ENCODE data around the gene PUS1.

PUS1 gene

DNA sequence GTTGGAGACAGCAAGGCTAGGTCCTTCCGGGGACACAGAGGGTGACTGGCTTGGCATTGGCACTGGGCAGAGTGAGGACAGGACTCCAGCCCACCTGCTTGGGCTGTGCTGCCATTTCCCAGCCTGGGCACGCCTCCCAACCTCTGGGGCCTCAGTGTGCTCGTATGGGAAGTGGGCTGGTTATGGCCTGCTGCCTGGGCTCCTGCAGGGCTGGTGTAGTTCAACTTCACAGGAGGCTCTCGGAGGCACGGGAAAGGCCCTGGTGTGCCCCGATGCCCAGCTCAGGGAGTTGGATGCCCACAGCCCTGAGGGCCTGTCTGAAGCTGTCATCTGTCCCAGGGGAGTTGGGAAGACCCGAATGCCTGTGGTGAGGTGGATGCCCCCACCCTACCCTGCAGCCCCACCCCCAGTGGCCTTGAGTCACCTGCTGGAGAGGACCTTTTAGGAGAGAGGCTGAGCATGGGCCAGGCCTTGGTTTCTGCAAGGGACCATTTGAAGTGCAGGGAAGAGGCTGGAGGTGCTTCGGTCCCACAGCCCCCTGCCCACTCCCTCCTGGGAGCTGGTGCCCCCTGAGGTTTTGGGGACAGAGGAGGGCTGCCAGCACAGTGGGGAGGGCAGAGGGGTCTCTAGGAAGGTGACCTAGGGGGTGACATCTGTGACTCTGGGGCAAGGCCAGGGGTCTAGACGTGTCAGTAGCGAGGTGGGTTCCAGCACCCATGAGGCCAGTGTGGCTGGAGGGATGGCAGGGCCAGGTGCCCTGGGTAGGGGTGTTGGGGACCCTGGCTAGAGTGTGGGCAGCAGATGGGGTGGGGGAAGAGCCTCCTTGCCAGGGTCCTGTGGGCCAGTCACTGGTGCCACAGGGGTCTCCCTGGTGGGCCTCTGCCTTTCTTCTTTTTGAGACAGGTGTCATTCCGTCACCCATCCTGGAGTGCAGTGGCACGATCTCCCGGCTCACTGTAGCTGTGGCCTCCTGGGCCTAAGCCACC lies 25.5 kb upstream of the PUS1 start:
- DNase-seq: no peak

DNA sequence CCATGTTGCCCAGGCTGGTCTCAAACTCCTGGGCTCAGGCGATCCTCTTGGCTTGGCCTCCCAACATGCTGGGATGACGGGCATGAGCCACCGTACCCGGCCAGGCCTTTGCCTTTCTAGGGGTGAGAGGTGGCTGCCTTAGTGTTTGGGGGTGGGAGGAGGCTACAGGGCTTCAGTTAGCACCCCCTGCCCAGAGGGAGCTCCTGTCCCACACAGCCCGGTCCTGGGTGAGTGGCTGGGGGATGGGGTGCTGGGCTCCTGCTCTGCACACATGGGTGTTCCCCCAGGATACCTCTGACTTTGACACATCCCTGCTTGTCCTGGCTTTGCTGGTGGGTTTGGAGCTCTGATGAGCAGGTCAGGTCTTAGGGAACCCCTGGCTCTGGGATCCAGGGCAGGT lies 24.7 kb upstream of the PUS1 start:
- DNase-seq: no peak

DNA sequence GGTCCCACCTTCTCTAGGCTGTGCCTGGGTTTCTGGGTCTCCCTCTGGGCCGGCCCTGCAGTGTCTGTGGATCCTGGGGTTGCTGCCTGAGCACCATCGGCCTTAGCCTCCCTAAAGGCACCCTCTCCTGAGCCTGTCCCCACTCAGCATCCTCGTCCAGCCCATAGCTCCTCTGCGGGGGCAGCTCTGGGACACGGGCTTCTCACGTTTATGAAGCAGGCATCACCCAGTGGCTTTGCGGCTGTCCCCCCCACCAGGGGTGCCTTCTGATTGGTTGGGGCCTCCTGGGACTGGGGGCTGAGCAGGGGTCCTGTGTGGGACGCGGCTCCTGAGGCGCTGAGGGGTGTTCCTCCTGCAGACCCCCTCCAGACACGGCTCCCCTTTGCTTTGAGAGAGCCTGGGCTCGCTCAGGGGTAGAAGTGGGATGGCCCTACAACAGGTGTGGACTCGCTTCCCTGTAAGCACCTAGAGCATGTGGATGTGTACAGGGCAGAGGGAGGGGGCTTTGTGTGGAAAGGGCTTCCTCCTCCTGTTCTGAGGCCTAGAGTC lies 23.9 kb upstream of the PUS1 start:
- DNase-seq: no peak

DNA sequence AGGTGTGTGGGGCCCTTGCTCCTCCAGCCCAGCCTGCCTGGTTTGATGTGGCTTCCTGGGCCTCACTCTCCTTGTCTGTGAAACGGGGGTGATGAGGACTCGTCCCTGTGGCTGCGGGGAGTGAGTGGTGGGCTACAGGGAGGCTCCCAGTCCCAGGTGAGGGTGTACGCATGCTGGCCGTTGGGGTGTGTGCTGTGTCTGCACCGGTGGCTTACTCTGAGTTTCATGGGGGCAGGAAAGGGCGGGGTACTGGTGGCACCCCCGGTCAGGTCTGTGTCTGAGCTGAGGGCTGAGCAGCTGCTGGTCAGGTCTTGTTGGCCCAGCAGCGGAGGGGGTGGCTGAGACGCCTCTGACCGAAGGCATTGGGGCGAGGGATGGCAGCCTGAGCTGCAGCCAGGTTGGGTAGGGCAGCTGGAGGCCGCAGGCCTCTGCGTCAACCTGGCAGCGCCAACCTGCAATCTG lies 23.4 kb upstream of the PUS1 start:
- DNase-seq: no peak

DNA sequence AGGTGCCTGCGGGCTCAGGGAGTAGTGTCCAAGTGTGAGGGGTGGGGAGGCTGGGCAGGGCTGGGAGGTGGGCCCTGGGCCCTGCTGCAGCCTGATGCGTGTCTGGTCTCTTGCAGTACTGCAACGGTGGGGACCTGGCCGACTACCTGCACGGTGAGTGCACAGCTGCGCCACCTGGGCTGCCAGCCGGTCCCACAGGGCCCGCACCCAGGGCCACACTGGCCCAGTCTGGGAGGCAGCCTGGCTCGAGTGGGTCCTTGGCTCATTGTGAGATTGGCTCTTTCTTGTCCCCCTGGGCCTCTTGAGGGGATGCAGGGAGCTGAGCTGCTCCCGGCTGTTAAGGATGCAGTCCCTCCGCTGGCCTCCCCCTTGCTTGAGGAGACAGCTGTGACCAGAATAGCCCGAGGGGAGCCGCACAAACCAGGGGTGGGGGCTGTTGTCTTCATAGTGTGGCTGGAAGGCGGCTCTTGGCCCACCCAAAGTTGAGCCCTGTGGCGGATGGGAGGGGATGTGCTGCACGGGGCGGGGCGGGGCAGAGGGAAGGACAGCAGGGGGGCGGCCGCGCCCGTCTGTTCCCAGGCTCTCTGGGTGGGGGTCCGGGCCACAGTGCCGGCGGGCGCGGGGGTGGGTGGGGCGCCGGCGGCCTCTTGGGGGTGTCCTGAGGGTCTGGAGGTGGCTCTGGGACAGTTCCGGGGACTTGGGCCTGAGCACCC lies 21.5 kb upstream of the PUS1 start:
- no peak for DNase-seq

DNA sequence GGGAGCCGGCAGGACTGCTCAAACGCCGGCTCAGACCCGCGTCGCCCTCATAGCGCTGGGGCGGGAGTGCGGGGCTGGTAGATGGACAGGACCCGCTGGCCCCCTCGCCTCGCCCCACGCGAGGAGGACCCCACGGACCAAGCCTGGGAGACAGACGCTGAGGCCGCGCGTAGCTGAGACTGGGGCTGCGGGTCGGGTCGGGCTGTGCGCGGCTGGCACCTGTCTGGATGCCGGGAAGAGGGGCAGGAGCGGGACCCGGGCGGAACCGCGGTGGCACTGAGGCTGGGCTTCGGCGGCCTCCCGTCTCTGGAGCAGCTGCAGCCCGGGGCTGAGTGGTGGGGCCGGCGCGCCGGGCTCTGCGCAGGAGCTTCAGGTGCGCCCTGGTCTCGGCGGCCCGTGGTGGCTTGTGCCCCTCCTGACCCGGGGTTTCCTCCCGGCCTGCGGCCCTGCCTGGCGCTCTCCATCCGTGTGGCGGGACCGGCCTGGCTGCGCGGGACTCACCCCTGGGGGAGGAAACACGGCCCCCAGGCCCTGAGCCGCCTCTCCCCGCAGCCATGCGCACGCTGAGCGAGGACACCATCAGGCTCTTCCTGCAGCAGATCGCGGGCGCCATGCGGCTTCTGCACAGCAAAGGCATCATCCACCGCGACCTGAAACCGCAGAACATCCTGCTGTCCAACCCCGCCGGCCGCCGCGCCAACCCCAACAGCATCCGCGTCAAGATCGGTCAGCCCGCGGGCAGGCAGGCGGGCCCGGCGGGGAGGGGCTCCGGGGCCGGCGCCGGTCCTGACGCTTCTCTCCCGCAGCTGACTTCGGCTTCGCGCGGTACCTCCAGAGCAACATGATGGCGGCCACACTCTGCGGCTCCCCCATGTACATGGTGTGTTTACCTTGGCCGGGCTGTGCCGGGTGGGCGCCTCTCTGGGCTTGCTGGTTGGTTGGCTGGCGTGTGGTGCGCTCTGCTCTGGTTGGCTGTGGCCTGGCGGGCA lies 20.7 kb upstream of the PUS1 start:
- DNase-seq: no peak

DNA sequence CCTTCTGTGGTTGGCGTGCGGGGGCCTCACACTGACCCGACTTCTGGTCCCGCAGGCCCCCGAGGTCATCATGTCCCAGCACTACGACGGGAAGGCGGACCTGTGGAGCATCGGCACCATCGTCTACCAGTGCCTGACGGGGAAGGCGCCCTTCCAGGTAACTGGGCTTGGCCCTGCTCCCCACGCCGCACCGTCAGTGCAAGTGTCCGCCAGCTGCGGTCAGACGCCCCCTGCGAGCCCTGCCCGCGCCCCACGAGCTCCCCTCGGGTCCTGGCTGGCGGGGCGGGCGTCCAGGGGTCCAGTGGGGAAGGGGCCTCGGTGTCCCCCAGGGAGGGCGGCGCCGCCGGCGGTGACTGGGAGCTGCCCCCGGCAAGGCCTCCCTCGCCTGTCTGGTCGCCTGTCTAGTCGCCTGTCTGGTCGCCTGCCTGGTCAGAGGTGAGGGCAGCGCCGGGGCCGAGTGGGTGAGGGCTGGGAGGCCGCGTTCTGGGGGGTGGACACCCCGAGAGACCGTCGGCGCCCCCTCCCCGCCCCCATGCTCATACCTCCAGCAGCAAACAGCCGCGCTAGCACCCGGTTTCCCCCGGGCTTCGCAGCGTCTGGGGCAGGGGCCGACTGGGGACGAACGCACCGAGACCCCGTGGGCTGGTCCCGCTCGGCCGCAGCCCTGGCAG lies 19.9 kb upstream of the PUS1 start:
- DNase-seq: no peak

DNA sequence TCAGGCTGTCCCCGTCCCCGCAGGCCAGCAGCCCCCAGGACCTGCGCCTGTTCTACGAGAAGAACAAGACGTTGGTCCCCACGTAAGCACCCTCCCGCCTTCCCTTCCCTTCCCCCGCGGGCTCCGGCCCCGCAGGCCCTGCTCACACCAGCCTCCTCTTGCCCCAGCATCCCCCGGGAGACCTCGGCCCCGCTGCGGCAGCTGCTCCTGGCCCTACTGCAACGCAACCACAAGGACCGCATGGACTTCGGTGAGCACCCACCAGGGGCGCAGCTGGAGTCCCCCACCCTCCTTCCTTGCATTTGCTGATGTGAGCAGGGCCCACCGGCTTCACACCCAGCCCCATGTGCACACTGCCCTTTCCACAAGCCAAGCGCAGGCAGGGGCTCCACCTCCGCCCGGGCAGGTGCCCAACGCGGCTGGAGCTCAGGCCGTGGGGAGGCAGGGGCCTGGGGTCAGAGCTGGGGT lies 19.3 kb upstream of the PUS1 start:
- no peak for DNase-seq

DNA sequence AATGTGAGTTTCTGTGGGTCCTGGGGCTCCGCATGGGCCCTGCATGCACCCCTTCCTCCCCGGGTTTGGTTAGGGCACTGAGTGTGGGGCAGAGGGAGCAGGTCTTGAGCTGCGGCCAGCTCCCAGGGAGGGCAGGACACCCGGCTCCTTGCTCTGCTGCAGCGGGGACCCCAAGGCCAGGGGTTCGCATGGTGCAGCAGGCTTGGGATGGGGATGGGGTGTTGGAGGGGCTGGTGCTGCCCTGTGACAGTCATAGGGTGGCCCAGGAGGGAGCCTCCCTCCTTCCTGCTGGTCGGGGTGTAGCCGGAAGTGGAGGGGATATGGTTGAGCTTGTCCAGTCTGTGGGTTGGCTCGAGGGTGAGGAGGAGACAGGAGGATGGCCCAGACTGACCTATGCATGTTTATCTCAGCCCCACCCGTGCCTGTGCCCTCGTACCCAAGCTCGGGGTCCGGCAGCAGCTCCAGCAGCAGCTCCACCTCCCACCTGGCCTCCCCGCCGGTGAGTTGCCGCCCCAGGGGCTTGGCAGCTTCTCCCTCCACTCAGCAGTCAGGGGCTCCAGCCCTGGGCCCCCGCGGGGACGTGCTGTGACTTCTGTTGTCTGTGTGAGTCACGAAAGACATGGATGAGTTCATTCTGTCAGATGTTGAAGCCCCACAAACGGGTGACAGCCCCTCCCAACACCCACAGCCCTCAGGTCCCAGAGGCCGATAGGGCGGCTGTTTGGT lies 18.6 kb upstream of the PUS1 start:
- DNase-seq: no peak

DNA sequence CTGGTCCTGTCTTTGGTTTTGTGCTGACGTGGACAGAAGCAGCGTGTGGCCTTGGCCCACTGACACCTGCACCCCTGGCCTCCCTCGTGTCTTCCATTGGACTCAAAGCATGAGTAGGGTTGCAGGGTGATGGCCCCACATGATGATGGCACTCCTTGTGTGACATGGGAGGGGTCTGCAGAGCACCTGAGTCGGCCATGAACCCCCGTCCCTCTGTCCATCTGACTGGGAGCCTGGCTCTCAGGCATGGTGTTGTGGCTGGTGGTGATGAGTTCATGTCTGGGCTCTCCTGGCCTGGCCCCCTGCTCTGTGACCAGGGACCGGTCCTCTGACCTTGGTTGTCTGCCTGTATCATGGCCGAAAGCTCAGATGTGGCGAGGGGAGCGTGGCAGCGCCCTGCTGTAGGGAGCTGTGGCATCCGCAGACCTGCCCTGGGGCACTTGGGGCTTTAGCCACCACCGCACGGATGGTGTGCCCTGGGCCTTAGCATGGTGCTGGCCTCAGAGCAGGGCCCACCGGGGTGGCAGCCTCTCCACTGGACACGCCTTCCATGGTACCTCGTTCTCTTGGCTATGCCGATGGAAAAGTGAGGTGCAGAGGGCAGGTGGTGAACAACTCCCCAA lies 17.9 kb upstream of the PUS1 start:
- no peak for DNase-seq

DNA sequence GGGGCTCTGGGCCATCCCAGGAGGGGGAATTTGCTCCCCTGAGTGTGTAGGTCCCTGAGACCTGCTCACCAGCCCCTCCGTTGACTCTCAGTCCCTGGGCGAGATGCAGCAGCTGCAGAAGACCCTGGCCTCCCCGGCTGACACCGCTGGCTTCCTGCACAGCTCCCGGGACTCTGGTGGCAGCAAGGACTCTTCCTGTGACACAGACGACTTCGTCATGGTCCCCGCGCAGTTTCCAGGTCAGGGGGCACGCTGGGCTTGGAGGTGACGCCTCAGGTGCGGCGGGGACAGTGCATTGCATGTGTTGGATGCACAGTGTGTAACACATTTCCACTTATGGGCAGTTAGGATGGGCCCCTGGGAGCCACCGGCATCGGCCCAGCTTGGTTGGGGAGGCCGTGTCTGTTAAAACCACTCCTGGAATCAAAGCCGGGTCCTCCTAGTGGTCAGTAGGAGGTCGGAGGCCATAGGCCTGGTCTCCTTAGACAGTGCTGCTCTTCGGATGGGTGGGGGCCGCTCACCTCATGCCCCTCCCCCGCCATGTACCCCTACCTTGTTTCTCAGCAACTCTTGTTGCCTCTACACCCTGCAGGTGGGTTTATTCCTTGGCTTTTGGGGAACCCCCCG lies 17.1 kb upstream of the PUS1 start:
- DNase-seq: no peak

DNA sequence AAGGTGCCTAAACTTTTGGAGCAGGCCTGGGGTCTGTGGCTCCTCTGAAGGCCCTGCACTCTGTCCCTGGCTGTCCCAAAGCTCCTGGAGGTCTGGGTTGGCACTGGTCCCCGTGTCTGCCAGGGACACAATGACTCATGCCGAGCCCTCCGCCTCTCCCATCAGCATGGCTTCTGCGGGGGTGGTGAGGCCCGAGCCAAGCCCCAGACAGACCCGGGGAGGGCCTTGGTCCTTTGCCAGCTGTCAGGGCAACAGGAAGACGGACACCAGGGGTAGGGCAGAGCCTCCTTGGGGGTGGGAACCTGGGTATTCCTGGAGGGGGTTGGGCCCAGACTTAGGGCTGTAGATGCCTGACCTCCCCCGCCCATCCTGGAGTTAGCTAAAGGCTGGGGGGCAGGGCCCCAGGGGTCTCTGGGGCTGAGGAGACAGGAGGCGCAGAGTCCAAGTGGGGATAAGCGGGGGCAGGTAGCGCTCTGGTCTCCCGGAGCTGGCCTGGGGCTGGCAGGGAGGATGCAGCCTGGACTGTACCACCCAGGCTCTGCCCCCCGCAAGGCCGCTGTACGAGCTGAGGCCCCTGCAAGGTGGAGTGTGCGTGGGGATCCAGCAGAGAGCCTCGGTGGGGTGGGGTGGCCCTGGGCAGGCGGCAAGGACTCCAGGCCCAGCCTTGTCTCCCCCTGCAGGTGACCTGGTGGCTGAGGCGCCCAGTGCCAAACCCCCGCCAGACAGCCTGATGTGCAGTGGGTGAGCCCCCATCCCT lies 16.4 kb upstream of the PUS1 start:
- no peak for DNase-seq

DNA sequence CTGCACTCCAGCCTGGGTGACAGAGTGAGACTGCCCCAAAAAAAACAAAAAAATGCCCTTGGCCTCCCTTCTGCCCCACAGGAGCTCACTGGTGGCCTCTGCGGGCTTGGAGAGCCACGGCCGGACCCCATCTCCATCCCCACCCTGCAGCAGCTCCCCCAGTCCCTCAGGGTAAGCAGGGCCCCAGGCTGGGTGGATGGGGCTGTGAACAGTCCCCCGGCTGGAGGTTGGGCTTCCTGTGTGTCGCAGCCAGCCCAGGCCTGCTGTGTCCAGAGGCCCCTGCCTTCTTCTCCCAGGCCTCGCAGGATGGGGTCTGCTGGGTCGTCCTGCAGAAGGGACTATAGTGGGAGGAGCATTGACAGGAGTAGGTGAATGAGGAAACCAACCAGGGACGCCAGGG lies 15.4 kb upstream of the PUS1 start:
- no peak for DNase-seq

DNA sequence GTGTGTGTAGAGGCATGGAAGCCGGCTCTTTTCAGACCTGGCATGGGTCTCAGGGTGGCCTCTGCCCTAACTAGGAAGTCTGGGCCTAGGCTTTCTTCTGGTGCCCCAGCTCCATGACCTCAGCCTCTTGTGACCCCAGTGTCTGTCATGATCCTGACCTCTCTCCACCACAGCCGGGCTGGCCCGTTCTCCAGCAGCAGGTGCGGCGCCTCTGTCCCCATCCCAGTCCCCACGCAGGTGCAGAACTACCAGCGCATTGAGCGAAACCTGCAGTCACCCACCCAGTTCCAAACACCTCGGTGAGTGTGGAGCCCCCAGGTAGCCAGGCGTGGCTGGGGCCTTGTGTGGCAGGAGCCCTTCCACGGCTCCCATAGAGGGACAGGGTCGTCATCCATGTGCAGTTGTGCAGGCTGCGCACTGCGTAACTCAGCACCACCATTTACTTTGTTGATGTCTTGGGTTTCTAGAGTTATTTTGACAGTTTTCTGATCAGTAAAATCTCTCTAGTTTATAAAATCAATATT lies 14.8 kb upstream of the PUS1 start:
- no peak for DNase-seq

DNA sequence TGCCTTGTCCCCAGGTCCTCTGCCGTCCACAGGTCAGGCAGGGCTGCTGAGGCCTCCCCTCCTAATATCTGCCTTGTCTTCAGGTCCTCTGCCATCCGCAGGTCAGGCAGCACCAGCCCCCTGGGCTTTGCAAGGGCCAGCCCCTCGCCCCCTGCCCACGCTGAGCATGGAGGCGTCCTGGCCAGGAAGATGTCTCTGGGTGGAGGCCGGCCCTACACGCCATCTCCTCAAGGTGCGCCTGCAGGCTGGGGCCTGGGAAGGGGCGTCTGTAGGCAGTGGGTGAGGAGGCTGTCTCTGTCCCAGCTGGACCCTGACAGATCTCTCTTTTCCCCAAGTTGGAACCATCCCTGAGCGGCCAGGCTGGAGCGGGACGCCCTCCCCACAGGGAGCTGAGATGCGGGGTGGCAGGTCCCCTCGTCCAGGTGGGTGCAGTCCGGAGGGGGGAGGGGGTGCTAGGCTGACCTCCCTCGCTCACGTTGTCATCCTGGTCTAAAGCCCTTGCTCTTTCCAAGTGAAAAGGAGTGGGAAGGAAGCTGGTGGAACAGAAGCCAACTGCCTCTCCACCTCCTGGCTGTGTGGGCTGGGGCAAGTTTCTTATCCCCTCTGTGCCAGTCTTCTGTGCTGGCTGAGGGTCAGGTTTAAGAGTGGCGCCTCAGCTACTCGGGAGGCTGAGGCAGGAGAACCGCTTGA lies 13.9 kb upstream of the PUS1 start:
- DNase-seq: no peak

DNA sequence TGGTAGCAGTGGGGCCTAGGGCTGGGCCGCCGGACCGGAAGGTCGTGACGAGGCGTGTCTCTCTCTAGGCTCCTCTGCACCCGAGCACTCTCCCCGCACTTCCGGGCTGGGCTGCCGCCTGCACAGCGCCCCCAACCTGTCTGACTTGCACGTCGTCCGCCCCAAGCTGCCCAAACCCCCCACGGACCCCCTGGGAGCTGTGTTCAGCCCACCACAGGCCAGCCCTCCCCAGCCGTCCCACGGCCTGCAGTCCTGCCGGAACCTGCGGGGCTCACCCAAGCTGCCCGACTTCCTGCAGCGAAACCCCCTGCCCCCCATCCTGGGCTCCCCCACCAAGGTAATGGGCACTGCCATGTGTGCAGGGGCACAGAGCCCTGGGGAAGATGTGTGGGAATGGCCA lies 13.3 kb upstream of the PUS1 start:
- DNase-seq: no peak

DNA sequence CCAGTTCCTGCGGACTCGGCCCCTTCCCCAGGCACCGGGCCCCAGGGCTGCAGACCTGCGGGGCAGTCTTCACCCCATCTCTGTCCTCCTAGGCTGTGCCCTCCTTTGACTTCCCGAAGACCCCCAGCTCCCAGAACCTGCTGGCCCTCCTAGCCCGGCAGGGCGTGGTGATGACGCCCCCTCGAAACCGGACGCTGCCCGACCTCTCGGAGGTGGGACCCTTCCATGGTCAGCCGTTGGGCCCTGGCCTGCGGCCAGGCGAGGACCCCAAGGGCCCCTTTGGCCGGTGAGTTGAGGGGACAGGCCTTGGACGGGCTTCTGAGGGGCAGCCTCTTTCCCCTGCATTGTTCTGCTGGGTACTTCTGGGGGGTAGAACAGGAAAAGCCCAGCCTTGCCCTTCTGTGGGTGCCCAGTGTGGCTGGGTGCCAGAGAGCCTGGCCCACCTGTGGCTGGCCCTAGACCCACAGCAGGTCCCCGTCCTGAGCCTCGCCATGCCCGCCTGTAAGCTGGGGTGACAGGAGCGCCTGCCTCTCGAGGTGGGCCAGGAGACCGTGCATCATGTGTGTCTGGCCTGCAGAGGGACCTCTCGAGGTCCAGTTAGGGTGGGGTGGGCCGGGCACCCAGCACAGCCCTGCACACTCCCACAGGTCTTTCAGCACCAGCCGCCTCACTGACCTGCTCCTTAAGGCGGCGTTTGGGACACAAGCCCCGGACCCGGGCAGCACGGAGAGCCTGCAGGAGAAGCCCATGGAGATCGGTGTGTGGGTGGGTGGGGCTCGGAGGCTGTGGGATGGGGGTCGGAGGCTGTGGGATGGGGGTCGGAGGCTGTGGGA lies 12.6 kb upstream of the PUS1 start:
- no peak for DNase-seq
